HepG2 (cell line): Measurements from ENCODE around the gene TMEM38A. TPM values are rescaled to one million over a fixed set of nuclear protein-coding genes. Genes with fewer than 3 reads are reported as not detected.

ENCODE experiments used
- CENPX ChIP-seq: sonication (generic); formaldehyde crosslinking; IDR thresholded peaks from 2 replicates; pipeline ENCODE4 v1.9.0; 2021; ENCODE audit warnings: mild to moderate bottlenecking, missing genetic modification reagents, moderate library complexity
- CHD4 ChIP-seq: fragments of 200-600 bp; sonication (generic); IDR thresholded peaks from 2 replicates; pipeline ENCODE4 v1.7.0; 2017; ENCODE audit warnings: mild to moderate bottlenecking, low read length, borderline replicate concordance
- FOXC1 ChIP-seq: sonication (generic); formaldehyde crosslinking; IDR thresholded peaks from 2 replicates; pipeline ENCODE4 v1.8.0; 2022; ENCODE audit warnings: mild to moderate bottlenecking, missing genetic modification reagents, borderline replicate concordance
- GATA4 ChIP-seq: sonication (generic); IDR thresholded peaks from 2 replicates; pipeline ENCODE4 v1.6.1; 2016; ENCODE audit warnings: antibody characterized with exemption, low read depth, borderline replicate concordance
- HNRNPLL ChIP-seq: fragments of 200-400 bp; formaldehyde crosslinking; IDR thresholded peaks from 2 replicates; pipeline ENCODE4 v1.6.1; 2017; ENCODE audit warnings: mild to moderate bottlenecking, low read depth, low read length; ENCODE audit not compliant: poor library complexity, severe bottlenecking
- KDM6A ChIP-seq: IDR thresholded peaks from 2 replicates; pipeline ENCODE4 v1.6.1; 2016; ENCODE audit warnings: low read depth
- MIER2 ChIP-seq: IDR thresholded peaks from 2 replicates; pipeline ENCODE4 v1.6.1; 2016; ENCODE audit warnings: missing biosample characterization, missing genetic modification reagents
- MXI1 ChIP-seq: IDR thresholded peaks from 3 replicates; pipeline ENCODE4 v1.6.1; 2012; ENCODE audit warnings: low read depth, low read length, inconsistent platforms, borderline replicate concordance
- RBFOX2 ChIP-seq: fragments of 200-400 bp; formaldehyde crosslinking; IDR thresholded peaks from 2 replicates; pipeline ENCODE4 v1.6.1; 2017; ENCODE audit warnings: low read depth, mild to moderate bottlenecking, low read length
- SAP130 ChIP-seq: IDR thresholded peaks from 2 replicates; pipeline ENCODE4 v1.6.1; 2016; ENCODE audit warnings: low read depth
- SUZ12 ChIP-seq: fragments of 150-350 bp; IDR thresholded peaks from 2 replicates; pipeline ENCODE4 v1.6.1; 2014; ENCODE audit warnings: low read depth, low read length
- TAF15 ChIP-seq: fragments of 200-400 bp; formaldehyde crosslinking; IDR thresholded peaks from one replicate; pipeline ENCODE4 v1.6.1; 2018; ENCODE audit warnings: mild to moderate bottlenecking, low read depth, low read length; ENCODE audit not compliant: poor library complexity, severe bottlenecking
- ZBTB21 ChIP-seq: sonication (generic); formaldehyde crosslinking; IDR thresholded peaks from 2 replicates; pipeline ENCODE4 v1.4.0; 2020; ENCODE audit warnings: missing genetic modification reagents
- ZFP90 ChIP-seq: sonication (generic); formaldehyde crosslinking; IDR thresholded peaks from 2 replicates; pipeline ENCODE4 v1.8.0; 2022; ENCODE audit warnings: missing genetic modification reagents, mild to moderate bottlenecking, inconsistent platforms, borderline replicate concordance
- ZNF232 ChIP-seq: sonication (generic); formaldehyde crosslinking; IDR thresholded peaks from 2 replicates; pipeline ENCODE4 v1.4.0; 2020; ENCODE audit warnings: missing genetic modification reagents, borderline replicate concordance
- ZNF317 ChIP-seq: sonication (generic); formaldehyde crosslinking; IDR thresholded peaks from 2 replicates; pipeline ENCODE4 v1.5.0; 2020; ENCODE audit warnings: mild to moderate bottlenecking, missing genetic modification reagents
- ZNF503 ChIP-seq: sonication (generic); formaldehyde crosslinking; IDR thresholded peaks from 2 replicates; pipeline ENCODE4 v1.4.0; 2020; ENCODE audit warnings: missing genetic modification reagents
- ZNF670 ChIP-seq: sonication (generic); formaldehyde crosslinking; IDR thresholded peaks from 2 replicates; pipeline ENCODE4 v1.8.0; 2022; ENCODE audit warnings: mild to moderate bottlenecking, missing genetic modification reagents, borderline replicate concordance
- ZNF691 ChIP-seq: sonication (generic); formaldehyde crosslinking; IDR thresholded peaks from 2 replicates; pipeline ENCODE4 v1.4.0; 2020; ENCODE audit warnings: missing genetic modification reagents, low read depth, mild to moderate bottlenecking, borderline replicate concordance
- ZNF841 ChIP-seq: sonication (generic); formaldehyde crosslinking; IDR thresholded peaks from 2 replicates; pipeline ENCODE4 v1.8.1; 2023; ENCODE audit warnings: missing genetic modification reagents, borderline replicate concordance
- polyA plus RNA-seq, 8 experiments: library from polyadenylated mRNA; depleted of rRNA in 3 of 8; stranded (reverse) in 7 of 8; unstranded in 1 of 8; fragments of >200 nt; fragmentation: Illumina TruSeq in 4 of 8; extraction: Trizol in 4 of 8; gene quantifications; 2 replicates each; pipeline versions ENCODE4 v1.2.1 to v1.2.3, GENCODE V29; 2011 to 2016; ENCODE audit warnings: low read depth in 4 of 8, missing spikeins in 1 of 8, mixed read lengths in 1 of 8; ENCODE audit not compliant: insufficient read depth in 1 of 8
- total RNA-seq, 5 experiments: library from RNA; depleted of rRNA; stranded (reverse); fragments of >200 nt; fragmentation: Illumina TruSeq; extraction: Trizol; gene quantifications; 2 replicates each; pipeline ENCODE4 v1.2.3, GENCODE V29; 2016; ENCODE audit warnings: low read depth in 1 of 5
- TF ChIP-seq, protein P1 (sequence below): sonication (generic); formaldehyde crosslinking; IDR thresholded peaks from 2 replicates; pipeline ENCODE4 v1.8.0; 2022; ENCODE audit warnings: mild to moderate bottlenecking, missing genetic modification reagents, borderline replicate concordance
- TF ChIP-seq, protein P2 (sequence below): sonication (generic); formaldehyde crosslinking; IDR thresholded peaks from 2 replicates; pipeline ENCODE4 v1.5.0; 2020; ENCODE audit warnings: missing genetic modification reagents
- TF ChIP-seq, protein P3 (sequence below): sonication (generic); formaldehyde crosslinking; IDR thresholded peaks from 2 replicates; pipeline ENCODE4 v1.9.0; 2021; ENCODE audit warnings: missing genetic modification reagents, borderline replicate concordance

The TMEM38A gene
- total and polyA plus RNA-seq, 2 of the 13 experiments (the other 11 are each of a cell fraction or from before 2014, with no cell fraction given): 4.8 to 6.8 TPM

DNA sequence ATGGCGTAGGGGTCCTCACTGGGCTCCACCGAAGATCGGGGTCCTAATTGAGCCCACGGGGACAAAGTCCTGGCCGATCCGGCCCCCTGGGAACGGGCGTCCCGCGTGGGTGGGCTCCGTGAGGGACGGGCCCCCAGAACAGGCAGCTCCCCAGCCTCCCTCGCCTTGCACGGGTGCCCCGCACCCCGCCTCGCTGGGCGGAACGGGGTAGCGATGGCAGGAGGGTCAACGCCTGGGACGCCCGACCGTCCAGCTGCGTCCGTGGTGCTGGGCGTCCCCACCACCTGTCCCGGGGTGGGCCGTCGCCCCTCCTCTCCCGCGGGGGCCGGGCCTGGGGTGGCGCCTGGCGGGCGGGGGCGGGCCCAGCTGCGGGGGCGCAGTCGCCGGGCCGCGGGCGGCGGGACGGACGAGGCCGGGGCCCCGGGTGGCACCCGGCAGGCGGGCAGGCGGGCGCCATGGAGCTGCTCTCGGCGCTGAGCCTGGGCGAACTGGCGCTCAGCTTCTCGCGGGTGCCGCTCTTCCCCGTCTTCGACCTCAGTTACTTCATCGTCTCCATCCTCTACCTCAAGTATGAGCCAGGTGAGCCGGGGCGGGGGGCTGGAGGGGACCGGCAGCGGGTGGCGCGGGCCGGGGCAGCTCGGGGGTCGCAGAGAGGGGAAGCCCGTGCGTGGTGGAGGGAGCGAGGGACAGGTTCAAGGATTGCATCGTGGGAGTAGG lies at the start of gene TMEM38A (continued):
- TF ChIP-seq FOXC1 (CRISPR knock-in tag) (no peak; the same call in 1 of the 2 replicates), RBFOX2 (peak; percentile 59; the same call in 1 of the 2 replicates), ZNF317 (CRISPR knock-in tag) (0 out of 2 replicates have a peak, but pooled peaks have one; percentile 0), CHD4 (no peak), SUZ12 (no peak), CENPX (CRISPR knock-in tag) (no peak), ZFP90 (CRISPR knock-in tag) (no peak), MIER2 (CRISPR knock-in tag) (no peak), ZNF841 (CRISPR knock-in tag) (no peak), GATA4 (0 out of 2 replicates have a peak, but pooled peaks have one; percentile 22), ZNF503 (CRISPR knock-in tag) (no peak), HNRNPLL (no peak), ZNF670 (CRISPR knock-in tag) (no peak), ZBTB21 (CRISPR knock-in tag) (no peak), KDM6A (CRISPR knock-in tag) (no peak), TAF15 (no peak), ZNF232 (no peak), MXI1 (peak; percentile 12; the same call in 1 of the 3 replicates), ZNF691 (CRISPR knock-in tag) (no peak), SAP130 (CRISPR knock-in tag) (peak; percentile 57; the same call in 1 of the 2 replicates)
- TF ChIP-seq, protein P1, sequence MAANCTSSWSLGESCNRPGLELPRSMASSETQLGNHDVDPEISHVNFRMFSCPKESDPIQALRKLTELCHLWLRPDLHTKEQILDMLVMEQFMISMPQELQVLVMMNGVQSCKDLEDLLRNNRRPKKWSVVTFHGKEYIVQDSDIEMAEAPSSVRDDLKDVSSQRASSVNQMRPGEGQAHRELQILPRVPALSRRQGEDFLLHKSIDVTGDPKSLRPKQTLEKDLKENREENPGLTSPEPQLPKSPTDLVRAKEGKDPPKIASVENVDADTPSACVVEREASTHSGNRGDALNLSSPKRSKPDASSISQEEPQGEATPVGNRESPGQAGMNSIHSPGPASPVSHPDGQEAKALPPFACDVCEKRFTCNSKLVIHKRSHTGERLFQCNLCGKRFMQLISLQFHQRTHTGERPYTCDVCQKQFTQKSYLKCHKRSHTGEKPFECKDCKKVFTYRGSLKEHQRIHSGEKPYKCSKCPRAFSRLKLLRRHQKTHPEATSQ (CRISPR knock-in tag): no peak
- TF ChIP-seq, protein P2, sequence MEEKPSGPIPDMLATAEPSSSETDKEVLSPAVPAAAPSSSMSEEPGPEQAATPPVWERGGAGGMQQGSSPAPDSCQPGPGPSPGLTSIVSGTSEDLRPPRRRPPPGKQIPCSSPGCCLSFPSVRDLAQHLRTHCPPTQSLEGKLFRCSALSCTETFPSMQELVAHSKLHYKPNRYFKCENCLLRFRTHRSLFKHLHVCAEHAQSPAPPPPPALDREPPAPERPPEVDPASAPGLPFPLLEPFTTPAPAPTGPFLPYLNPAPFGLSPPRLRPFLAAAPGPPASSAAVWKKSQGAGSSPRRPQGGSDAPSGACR (CRISPR knock-in tag): 0 out of 2 replicates have a peak, but pooled peaks have one; percentile 23
- TF ChIP-seq, protein P3, sequence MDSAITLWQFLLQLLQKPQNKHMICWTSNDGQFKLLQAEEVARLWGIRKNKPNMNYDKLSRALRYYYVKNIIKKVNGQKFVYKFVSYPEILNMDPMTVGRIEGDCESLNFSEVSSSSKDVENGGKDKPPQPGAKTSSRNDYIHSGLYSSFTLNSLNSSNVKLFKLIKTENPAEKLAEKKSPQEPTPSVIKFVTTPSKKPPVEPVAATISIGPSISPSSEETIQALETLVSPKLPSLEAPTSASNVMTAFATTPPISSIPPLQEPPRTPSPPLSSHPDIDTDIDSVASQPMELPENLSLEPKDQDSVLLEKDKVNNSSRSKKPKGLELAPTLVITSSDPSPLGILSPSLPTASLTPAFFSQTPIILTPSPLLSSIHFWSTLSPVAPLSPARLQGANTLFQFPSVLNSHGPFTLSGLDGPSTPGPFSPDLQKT: no peak
